HL-60 (cell line): ENCODE data around the gene PDGFRA.

Source experiments
- DNase-seq, 2 experiments: peaks; one replicate each; pipeline ENCODE4 v3.0.0-alpha.2; 2010 to 2020; ENCODE audit warnings: low read depth in 1 of 2, low spot score in 1 of 2
- H3K27ac ChIP-seq: fragments of 250-450 bp; sonication (Bioruptor Pico); replicated peaks from 2 replicates; pipeline ENCODE4 v1.5.1; 2020; ENCODE audit warnings: mild to moderate bottlenecking, moderate library complexity
- H3K27me3 ChIP-seq: fragments of 250-450 bp; sonication (Bioruptor Pico); 2 replicates; pipeline ENCODE4 v1.5.1; 2021; ENCODE audit warnings: mild to moderate bottlenecking, moderate library complexity; ENCODE audit not compliant: insufficient read depth, poor library complexity, severe bottlenecking
- H3K4me3 ChIP-seq: replicated peaks from 2 replicates; pipeline ENCODE4 v1.5.1; 2011; ENCODE audit warnings: mild to moderate bottlenecking, control low read depth, low read length; ENCODE audit not compliant: insufficient read depth
- GABPA ChIP-seq: IDR thresholded peaks from 2 replicates; pipeline ENCODE4 v1.6.1; 2012; ENCODE audit warnings: low read depth
- POLR2AphosphoS5 ChIP-seq: IDR thresholded peaks from 2 replicates; pipeline ENCODE4 v1.6.1; 2012; ENCODE audit warnings: low read depth
- SPI1 ChIP-seq: IDR thresholded peaks from 2 replicates; pipeline ENCODE4 v1.6.1; 2012; ENCODE audit warnings: low read depth, mild to moderate bottlenecking, borderline replicate concordance
- TF ChIP-seq, protein P1 (sequence below): IDR thresholded peaks from 2 replicates; pipeline ENCODE4 v1.6.1; 2012; ENCODE audit warnings: low read depth; ENCODE audit not compliant: insufficient replicate concordance
- TF ChIP-seq, protein P2 (sequence below): IDR thresholded peaks from one replicate; pipeline ENCODE4 v1.5.1; 2011; ENCODE audit warnings: low read length, control low read depth, inconsistent platforms; ENCODE audit not compliant: insufficient read depth

The PDGFRA gene

DNA sequence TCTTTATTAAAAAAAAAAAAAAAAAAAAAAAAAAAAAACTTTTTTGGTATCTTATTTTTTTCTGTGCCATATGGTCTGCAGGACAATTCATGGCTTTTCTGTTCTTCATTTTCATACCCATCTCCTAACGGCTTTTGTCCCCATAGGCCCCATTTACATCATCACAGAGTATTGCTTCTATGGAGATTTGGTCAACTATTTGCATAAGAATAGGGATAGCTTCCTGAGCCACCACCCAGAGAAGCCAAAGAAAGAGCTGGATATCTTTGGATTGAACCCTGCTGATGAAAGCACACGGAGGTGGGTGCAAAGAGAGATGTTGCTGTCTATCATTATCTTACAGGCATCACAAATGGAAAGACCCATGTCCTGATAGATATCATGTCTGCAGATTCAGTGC lies 49.1 kb downstream of the PDGFRA start:
- no peak overlapping the region for H3K27ac ChIP-seq
- TF ChIP-seq, protein P1, sequence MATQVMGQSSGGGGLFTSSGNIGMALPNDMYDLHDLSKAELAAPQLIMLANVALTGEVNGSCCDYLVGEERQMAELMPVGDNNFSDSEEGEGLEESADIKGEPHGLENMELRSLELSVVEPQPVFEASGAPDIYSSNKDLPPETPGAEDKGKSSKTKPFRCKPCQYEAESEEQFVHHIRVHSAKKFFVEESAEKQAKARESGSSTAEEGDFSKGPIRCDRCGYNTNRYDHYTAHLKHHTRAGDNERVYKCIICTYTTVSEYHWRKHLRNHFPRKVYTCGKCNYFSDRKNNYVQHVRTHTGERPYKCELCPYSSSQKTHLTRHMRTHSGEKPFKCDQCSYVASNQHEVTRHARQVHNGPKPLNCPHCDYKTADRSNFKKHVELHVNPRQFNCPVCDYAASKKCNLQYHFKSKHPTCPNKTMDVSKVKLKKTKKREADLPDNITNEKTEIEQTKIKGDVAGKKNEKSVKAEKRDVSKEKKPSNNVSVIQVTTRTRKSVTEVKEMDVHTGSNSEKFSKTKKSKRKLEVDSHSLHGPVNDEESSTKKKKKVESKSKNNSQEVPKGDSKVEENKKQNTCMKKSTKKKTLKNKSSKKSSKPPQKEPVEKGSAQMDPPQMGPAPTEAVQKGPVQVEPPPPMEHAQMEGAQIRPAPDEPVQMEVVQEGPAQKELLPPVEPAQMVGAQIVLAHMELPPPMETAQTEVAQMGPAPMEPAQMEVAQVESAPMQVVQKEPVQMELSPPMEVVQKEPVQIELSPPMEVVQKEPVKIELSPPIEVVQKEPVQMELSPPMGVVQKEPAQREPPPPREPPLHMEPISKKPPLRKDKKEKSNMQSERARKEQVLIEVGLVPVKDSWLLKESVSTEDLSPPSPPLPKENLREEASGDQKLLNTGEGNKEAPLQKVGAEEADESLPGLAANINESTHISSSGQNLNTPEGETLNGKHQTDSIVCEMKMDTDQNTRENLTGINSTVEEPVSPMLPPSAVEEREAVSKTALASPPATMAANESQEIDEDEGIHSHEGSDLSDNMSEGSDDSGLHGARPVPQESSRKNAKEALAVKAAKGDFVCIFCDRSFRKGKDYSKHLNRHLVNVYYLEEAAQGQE: no peak
- TF ChIP-seq GABPA (no peak), POLR2AphosphoS5 (no peak)
- TF ChIP-seq, protein P2, sequence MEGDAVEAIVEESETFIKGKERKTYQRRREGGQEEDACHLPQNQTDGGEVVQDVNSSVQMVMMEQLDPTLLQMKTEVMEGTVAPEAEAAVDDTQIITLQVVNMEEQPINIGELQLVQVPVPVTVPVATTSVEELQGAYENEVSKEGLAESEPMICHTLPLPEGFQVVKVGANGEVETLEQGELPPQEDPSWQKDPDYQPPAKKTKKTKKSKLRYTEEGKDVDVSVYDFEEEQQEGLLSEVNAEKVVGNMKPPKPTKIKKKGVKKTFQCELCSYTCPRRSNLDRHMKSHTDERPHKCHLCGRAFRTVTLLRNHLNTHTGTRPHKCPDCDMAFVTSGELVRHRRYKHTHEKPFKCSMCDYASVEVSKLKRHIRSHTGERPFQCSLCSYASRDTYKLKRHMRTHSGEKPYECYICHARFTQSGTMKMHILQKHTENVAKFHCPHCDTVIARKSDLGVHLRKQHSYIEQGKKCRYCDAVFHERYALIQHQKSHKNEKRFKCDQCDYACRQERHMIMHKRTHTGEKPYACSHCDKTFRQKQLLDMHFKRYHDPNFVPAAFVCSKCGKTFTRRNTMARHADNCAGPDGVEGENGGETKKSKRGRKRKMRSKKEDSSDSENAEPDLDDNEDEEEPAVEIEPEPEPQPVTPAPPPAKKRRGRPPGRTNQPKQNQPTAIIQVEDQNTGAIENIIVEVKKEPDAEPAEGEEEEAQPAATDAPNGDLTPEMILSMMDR: no peak

GRCh38 chr4:54281054-54281766 lies 52.1 kb downstream of the PDGFRA start:
- H3K27me3 ChIP-seq: no peaks in the 10 kb centered on the region
- no peak for DNase-seq
- H3K4me3 ChIP-seq: no peak overlapping the region
- no peak for TF ChIP-seq POLR2AphosphoS5
- no peak for TF ChIP-seq GABPA
- TF ChIP-seq, protein P1: no peak
- no peak for TF ChIP-seq SPI1
- TF ChIP-seq, protein P2: no peak
- no peak overlapping the region for H3K27ac ChIP-seq

More for the DNA sequence above, 49.1 kb downstream of the PDGFRA start:
- no peak overlapping the region for H3K4me3 ChIP-seq
- H3K27me3 ChIP-seq: no peaks in the 10 kb centered on the region
- DNase-seq: no peak

GRCh38 chr4:54282837-54283236 lies 53.7 kb downstream of the PDGFRA start:
- Histone ChIP-seq H3K27me3 (no peaks in the 10 kb centered on the region), H3K27ac (no peak overlapping the region), H3K4me3 (no peak overlapping the region)
- DNase-seq: no peak
- TF ChIP-seq GABPA (no peak), SPI1 (no peak), POLR2AphosphoS5 (no peak)
- TF ChIP-seq, protein P1: no peak
- TF ChIP-seq, protein P2: no peak
